MM.1S (cell line): ENCODE data around the gene PTCHD1.

Experiments
- CTCF ChIP-seq: fragments of 300-600 bp; sonication (generic); IDR thresholded peaks from 2 replicates; pipeline ENCODE4 v1.5.1; 2016; ENCODE audit warnings: antibody characterized with exemption, low read length, mixed read lengths
- EZH2 ChIP-seq: fragments of 300-600 bp; sonication (generic); optimal IDR thresholded peaks from 2 replicates; pipeline ENCODE3; 2017; ENCODE audit warnings: low read depth, mild to moderate bottlenecking, antibody characterized with exemption, low read length, mixed read lengths

GRCh38 chrX:23292354-23292987 lies 42.2 kb upstream of the PTCHD1 start:
- TF ChIP-seq CTCF, result no peak
- TF ChIP-seq EZH2, result no peak
